Mammary epithelial cell (primary cell): Measurements from ENCODE around the gene PECR.

Experiments used
- EZH2 ChIP-seq: IDR thresholded peaks from 2 replicates; pipeline ENCODE4 v1.6.1; 2012; ENCODE audit warnings: low read length, inconsistent platforms, borderline replicate concordance
- TF ChIP-seq, protein P1 (sequence below), 2 donors: IDR thresholded peaks in 1 of 2; conservative IDR thresholded peaks in 1 of 2; 2 replicates each; pipeline ENCODE4 v1.5.1; 2011 to 2012; ENCODE audit warnings: inconsistent platforms in 2 of 2, low read length in 2 of 2, mild to moderate bottlenecking in 2 of 2, control low read depth in 1 of 2, low read depth in 1 of 2; ENCODE audit not compliant: insufficient read depth in 1 of 2; ENCODE audit errors: extremely low read depth in 1 of 2

GRCh38 chr2:216033403-216033802, 48.2 kb downstream of the PECR start:
- no peak for TF ChIP-seq EZH2
- TF ChIP-seq, protein P1, sequence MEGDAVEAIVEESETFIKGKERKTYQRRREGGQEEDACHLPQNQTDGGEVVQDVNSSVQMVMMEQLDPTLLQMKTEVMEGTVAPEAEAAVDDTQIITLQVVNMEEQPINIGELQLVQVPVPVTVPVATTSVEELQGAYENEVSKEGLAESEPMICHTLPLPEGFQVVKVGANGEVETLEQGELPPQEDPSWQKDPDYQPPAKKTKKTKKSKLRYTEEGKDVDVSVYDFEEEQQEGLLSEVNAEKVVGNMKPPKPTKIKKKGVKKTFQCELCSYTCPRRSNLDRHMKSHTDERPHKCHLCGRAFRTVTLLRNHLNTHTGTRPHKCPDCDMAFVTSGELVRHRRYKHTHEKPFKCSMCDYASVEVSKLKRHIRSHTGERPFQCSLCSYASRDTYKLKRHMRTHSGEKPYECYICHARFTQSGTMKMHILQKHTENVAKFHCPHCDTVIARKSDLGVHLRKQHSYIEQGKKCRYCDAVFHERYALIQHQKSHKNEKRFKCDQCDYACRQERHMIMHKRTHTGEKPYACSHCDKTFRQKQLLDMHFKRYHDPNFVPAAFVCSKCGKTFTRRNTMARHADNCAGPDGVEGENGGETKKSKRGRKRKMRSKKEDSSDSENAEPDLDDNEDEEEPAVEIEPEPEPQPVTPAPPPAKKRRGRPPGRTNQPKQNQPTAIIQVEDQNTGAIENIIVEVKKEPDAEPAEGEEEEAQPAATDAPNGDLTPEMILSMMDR (conservative IDR thresholded peaks at IDR 0.05 in 1 of 2, IDR thresholded peaks at IDR 0.05 in 1 of 2; ENCODE audit: extremely low read depth in 1 of 2, insufficient read depth in 1 of 2, low read depth in 1 of 2, low read length in 2 of 2), result no peak
